Heart left ventricle (tissue), 16 donors: ENCODE measurements around the gene TACR2. TPM values are rescaled to one million over a fixed set of nuclear protein-coding genes. Genes with fewer than 3 reads are reported as not detected.

Source experiments
- ATAC-seq, 4 donors: fragments of 200-7000 bp; cut with Tn5 transposase; one replicate each; pipeline ENCODE4 v1.9.1; 2020 to 2022; ENCODE audit warnings: moderate library complexity in 4 of 4, mild to moderate bottlenecking in 3 of 4, moderate number of reproducible peaks in 1 of 4
- DNase-seq, 5 donors: peaks; one replicate each; pipeline ENCODE4 v3.0.0-alpha.2; 2020
- H3K27ac ChIP-seq, 12 donors: fragments of 200-600 bp; sonication (generic) in 4 of 12; one replicate each; pipeline versions ENCODE4 v1.5.0 to v1.8.0; 2016 to 2022; ENCODE audit warnings: mild to moderate bottlenecking in 2 of 12
- H3K27me3 ChIP-seq, 9 donors: fragments of 200-600 bp; sonication (generic) in 2 of 9; one replicate each; pipeline versions ENCODE4 v1.5.1 to v1.8.0; 2016 to 2022; ENCODE audit warnings: mild to moderate bottlenecking in 3 of 9
- H3K36me3 ChIP-seq, 9 donors: fragments of 200-600 bp; sonication (generic) in 2 of 9; one replicate each; pipeline versions ENCODE4 v1.5.0 to v1.8.0; 2018 to 2022; ENCODE audit warnings: mild to moderate bottlenecking in 2 of 9
- H3K4me1 ChIP-seq, 12 donors: fragments of 200-600 bp; sonication (generic) in 4 of 12; one replicate each; pipeline versions ENCODE4 v1.5.0 to v1.8.0; 2016 to 2022; ENCODE audit warnings: mild to moderate bottlenecking in 3 of 12
- H3K4me3 ChIP-seq, 12 donors: fragments of 200-600 bp; sonication (generic) in 4 of 12; one replicate each; pipeline versions ENCODE4 v1.5.0 to v1.8.0; 2017 to 2022; ENCODE audit warnings: mild to moderate bottlenecking in 9 of 12, moderate library complexity in 4 of 12
- H3K9me3 ChIP-seq, 12 donors: fragments of 200-600 bp; sonication (generic) in 4 of 12; one replicate each; pipeline versions ENCODE4 v1.5.0 to v1.8.0; 2016 to 2022; ENCODE audit warnings: mild to moderate bottlenecking in 1 of 12
- CTCF ChIP-seq, 12 donors: fragments of 200-600 bp; sonication (generic) in 4 of 12; IDR thresholded peaks; one replicate each; pipeline versions ENCODE4 v1.5.0 to v1.8.0; 2018 to 2022; ENCODE audit warnings: antibody characterized with exemption in 12 of 12, mild to moderate bottlenecking in 5 of 12
- POLR2A ChIP-seq, 2 donors: fragments of 450-650 bp; IDR thresholded peaks; one replicate each; pipeline ENCODE4 v1.6.1; 2017; ENCODE audit warnings: antibody characterized with exemption in 2 of 2, mild to moderate bottlenecking in 2 of 2, moderate library complexity in 2 of 2
- WGBS, 4 donors: extraction: QIAGEN DNeasy Blood & Tissue Kit in 2 of 4; methylation state at CpG; one replicate each; pipeline versions ENCODE4 v1.1.5 to v1.1.7; 2013 to 2018; 5-methylcytosine and 5-hydroxymethylcytosine counted together
- intact Hi-C, 10 donors: fragments of 100-400 bp; cut with DNase I; formaldehyde crosslinking; loops; one replicate each; pipeline versions ENCODE4 v1.11.1 to v1.14.2; 2022
- polyA plus RNA-seq, 2 donors: library from polyadenylated mRNA; stranded (reverse); fragments of 200-250 nt; gene quantifications; one replicate each; pipeline ENCODE4 v1.2.3, GENCODE V29; 2013
- total RNA-seq, 9 donors: library from RNA; depleted of rRNA in 2 of 9; stranded (reverse); fragments of >200 nt in 2 of 9; fragmentation: NEBNext Ultra II Directional in 3 of 9; extraction: Animal tissue kit (Norgen Biotek cat#: 25700) in 3 of 9; gene quantifications; one replicate each; pipeline versions ENCODE4 v1.1.0 to v1.2.4, GENCODE V29; 2016 to 2023
- donor health status: ischemic (EF 13 %, LVEDD 7.1; RV severe dilation, severe dysfunction).
- donor health status: healthy with polysubstance abuse.
- donor health status: DM: no; HTN: yes; CAD: no.
- donor health status: DM: no; HTN: no; CAD: no.
- donor health status: ischemic (EF 25% LVEDD 6.9; RV normal size, moderate dysfunction).
- donor health status: ischemic (EF 25% LVEDD 5.7; RV mildly dilated, moderate dysfunction).
- donor health status: healthy.
- donor health status: DM: yes; HTN: yes; CAD: no.
- donor health status: ischemic (EF 35%, LVEDD 5.7; RV mildly dilated, moderate dysfunction).
- donor health status: nonischemic (EF 11% LVEDD 7.7; RV severe dilation, severe dysfunction).
- donor health status: DM: yes; HTN: yes; CAD: no.
- donor health status: PGD.
- donor health status: ischemic (EF 29% LVEDD 5.4; RV normal size, mild dysfunction).
- donor health status: nonischemic (EF 23%, LVEDD 6.1; RV moderate dilation, normal function).

TACR2 gene
- total and polyA plus RNA-seq, 11 donors: 0.11 to 0.39 (median 0.23) TPM; not detected in 5

GRCh38 chr10:69458430-69459100, 41.8 kb upstream of the TACR2 start:
- peaks cover 0 to 3% (median 0%) of the 10 kb centered on the region in 9 donors for H3K36me3 ChIP-seq
- no peak overlapping the region for H3K4me3 ChIP-seq
- TF ChIP-seq POLR2A (IDR thresholded peaks at IDR 0.05) (no peak), CTCF (IDR thresholded peaks at IDR 0.05) (no peak)
- intact Hi-C loops: no loop called here
- ATAC-seq: no peak
- H3K27ac ChIP-seq: peak overlapping the region in 7 of 12 donors; percentile 6 to 92 (median 29)
- no peak for DNase-seq
- peaks cover 0 to 53% (median 35%) of the 10 kb centered on the region in 12 donors for H3K4me1 ChIP-seq
- no peaks in the 10 kb centered on the region for H3K9me3 ChIP-seq
- WGBS, 4 donors: 79 to 92% (median 81%) methylated on average over 10 of the region's 10 CpGs
- H3K27me3 ChIP-seq: no peaks in the 10 kb centered on the region

- DNase-seq (no peak), ATAC-seq (no peak)
- no peak for TF ChIP-seq POLR2A (IDR thresholded peaks at IDR 0.05)
- no peak for TF ChIP-seq CTCF (IDR thresholded peaks at IDR 0.05)
- Histone ChIP-seq H3K9me3 (no peaks in the 10 kb centered on the region), H3K27me3 (no peaks in the 10 kb centered on the region), H3K36me3 (peaks cover 0 to 3% (median 0%) of the 10 kb centered on the region in 9 donors), H3K4me3 (no peak overlapping the region), H3K4me1 (peaks cover 0 to 51% (median 34%) of the 10 kb centered on the region in 12 donors), H3K27ac (peak overlapping the region in 7 of 12 donors; percentile 4 to 92 (median 30))
- intact Hi-C loops: no loop called here
- WGBS, 4 donors: 60 to 73% (median 65%) methylated on average over 5 of the region's 5 CpGs
Measured at GRCh38 chr10:69457771-69458237, 41.1 kb upstream of the TACR2 start.

GRCh38 chr10:69456880-69457693, 40.4 kb upstream of the TACR2 start:
- TF ChIP-seq CTCF (IDR thresholded peaks at IDR 0.05) (no peak), POLR2A (IDR thresholded peaks at IDR 0.05) (no peak)
- intact Hi-C loops: no loop called here
- H3K27ac ChIP-seq: peak overlapping the region in 3 of 12 donors; percentile 4 to 92 (median 44)

More at GRCh38 chr10:69456880-69457693, 40.4 kb upstream of the TACR2 start:
- ATAC-seq: no peak
- Histone ChIP-seq H3K36me3 (peaks cover 0 to 3% (median 0%) of the 10 kb centered on the region in 9 donors), H3K9me3 (no peaks in the 10 kb centered on the region), H3K4me3 (no peak overlapping the region), H3K4me1 (peaks cover 0 to 49% (median 32%) of the 10 kb centered on the region in 12 donors), H3K27me3 (no peaks in the 10 kb centered on the region)
- no peak for DNase-seq
- 65 to 88% (median 85%) methylated on average over 7 to 8 of the region's 8 CpGs for WGBS, 4 donors
